ENCODE data around the gene ABLIM2. TPM values are rescaled to one million over a fixed set of nuclear protein-coding genes. Genes with fewer than 3 reads are reported as not detected.
A peak's percentile ranks its signal among the peaks of the same experiment; 100 is the strongest.

Gene ABLIM2
- total RNA-seq, 1 donor from 2014 or later: 5.2 TPM

DNA sequence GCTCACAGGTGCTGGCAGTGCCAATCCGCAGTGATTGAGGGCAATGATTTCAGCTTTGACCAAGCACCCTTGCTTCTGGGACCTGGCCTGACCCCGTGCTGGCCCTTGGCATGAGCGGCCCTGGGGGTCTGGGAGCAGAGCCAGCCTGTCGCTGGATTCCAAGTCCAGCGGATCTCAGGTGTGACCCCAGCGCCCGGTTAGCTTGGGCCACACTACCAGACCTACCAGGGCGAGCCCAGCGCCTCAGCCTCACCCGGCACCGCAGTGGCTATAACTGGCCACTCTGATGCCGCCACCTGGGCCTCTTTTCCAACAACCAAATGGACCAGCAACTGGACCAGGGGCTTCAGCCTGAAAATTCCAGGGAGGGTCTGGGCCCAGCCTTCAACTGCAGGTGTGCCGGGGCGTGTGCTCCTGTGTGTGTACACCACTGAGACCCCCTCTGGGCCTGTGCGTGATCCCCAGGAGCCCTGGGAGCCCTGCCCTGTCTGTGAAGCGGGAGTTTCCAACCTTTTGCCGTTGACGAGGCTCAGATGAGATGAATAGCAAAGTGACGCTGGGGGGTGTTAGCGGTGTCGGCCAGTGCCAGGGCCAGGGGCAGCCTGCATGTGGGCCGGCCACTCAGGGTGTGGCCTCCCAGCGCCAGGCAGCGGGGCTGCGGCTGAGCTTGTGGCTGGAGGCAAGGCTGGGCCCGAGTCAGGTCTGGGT, 41.1 kb upstream of the ABLIM2 start:
- TF ChIP-seq, protein P1, sequence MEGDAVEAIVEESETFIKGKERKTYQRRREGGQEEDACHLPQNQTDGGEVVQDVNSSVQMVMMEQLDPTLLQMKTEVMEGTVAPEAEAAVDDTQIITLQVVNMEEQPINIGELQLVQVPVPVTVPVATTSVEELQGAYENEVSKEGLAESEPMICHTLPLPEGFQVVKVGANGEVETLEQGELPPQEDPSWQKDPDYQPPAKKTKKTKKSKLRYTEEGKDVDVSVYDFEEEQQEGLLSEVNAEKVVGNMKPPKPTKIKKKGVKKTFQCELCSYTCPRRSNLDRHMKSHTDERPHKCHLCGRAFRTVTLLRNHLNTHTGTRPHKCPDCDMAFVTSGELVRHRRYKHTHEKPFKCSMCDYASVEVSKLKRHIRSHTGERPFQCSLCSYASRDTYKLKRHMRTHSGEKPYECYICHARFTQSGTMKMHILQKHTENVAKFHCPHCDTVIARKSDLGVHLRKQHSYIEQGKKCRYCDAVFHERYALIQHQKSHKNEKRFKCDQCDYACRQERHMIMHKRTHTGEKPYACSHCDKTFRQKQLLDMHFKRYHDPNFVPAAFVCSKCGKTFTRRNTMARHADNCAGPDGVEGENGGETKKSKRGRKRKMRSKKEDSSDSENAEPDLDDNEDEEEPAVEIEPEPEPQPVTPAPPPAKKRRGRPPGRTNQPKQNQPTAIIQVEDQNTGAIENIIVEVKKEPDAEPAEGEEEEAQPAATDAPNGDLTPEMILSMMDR (IDR thresholded peaks at IDR 0.05): no peak
- H3K36me3 ChIP-seq: no peaks in the 10 kb centered on the region
- ATAC-seq (peak; percentile 38 to 44), DNase-seq (no peak)
- H3K27ac ChIP-seq: peak overlapping the region; percentile 90
- peak overlapping the region; percentile 68 for H3K4me3 ChIP-seq
- no peaks in the 10 kb centered on the region for H3K27me3 ChIP-seq (ENCODE audit: low read depth)
- intact Hi-C loops (cut with DNase I): no loop called here
- peaks cover 58% of the 10 kb centered on the region for H3K4me1 ChIP-seq
- H3K9me3 ChIP-seq: no peaks in the 10 kb centered on the region

DNA sequence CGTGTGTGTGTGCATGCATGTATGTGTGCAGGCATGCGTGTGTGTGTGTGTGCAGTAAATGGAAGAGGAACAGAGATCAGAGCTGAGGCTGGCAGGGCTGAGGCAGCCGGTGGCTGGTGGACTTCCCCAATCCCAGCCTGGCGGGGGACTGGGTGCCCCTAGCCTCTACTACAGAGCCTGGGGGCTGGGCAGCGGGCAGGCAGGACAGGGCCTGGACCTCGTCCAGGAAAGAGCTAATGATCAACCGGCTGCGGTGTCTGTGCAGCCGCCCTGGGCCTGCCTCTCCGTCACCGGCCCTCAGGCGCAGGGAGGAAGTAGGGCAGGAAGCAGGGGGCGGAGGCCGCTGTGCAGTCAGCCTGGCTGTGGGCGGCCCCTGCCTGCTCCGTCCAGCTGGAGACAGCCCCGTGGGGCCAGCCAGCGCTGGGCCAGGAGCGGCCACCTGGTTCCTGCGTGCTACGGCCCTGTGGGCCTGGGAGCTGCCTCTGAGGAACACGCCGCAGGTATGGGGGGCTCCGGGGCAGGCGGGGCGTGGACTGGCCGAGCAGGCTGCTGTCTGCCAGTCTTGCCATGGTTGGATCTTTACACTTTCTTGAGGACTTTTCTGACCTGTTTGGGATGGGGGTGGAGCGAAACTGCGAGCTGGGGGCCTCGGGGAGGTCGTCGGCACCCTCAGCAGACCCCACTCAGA, 40.4 kb upstream of the ABLIM2 start, which contains the start of gene SH3TC1:
Gene SH3TC1, plus strand, starts transcription at position 385 of the 688 bp plus-strand sequence. CDS start 5,905 bp downstream, outside the sequence.
- H3K4me1 ChIP-seq: peaks cover 58% of the 10 kb centered on the region
- intact Hi-C loops (cut with DNase I): no loop called here
- TF ChIP-seq, protein P1 (IDR thresholded peaks at IDR 0.05): no peak
- peak; percentile 95 for ATAC-seq
- H3K36me3 ChIP-seq: no peaks in the 10 kb centered on the region
- H3K9me3 ChIP-seq: no peaks in the 10 kb centered on the region
- peak within 1 kb of the TSS; percentile 90 for H3K27ac ChIP-seq
- peak within 1 kb of the TSS; percentile 68 for H3K4me3 ChIP-seq
- DNase-seq: peak; percentile 96
- no peaks in the 10 kb centered on the region for H3K27me3 ChIP-seq (ENCODE audit: low read depth)

DNA sequence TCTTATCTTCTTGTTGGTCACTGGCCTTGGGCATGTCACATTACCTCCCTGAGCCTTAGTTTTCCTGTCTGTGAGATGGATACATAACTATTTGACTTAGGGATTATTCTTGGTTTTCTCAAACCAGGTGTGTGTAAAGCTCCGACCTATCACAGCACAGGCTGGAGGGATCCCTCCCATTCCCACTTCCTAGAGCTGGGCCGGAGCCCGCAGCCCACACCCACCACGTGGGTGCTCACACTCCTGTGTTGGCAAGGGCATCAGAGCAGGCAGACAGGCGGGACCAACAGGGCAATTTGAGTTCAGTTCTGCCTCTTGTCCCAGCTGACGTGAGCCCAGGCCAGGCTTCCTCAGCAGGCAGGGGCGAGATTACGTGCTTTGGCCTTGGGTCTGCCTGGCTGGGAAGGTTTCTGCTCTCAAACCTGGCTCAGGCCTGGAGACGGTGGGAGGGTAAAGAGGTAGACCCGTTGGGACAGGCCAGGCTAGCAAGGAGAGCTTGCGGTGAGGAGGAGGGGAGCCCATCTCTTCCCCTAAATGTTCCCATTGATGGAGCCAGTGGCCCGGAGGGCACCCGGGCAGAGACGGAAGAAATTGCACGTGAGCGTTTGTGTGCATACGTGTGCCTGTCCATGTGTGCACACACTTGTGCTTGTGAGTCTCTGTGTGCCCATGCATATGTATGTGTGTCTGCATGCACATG, 39.7 kb upstream of the ABLIM2 start:
- intact Hi-C loops (cut with DNase I): no loop called here
- DNase-seq: peak; percentile 81
- TF ChIP-seq, protein P1 (IDR thresholded peaks at IDR 0.05): no peak
- Histone ChIP-seq H3K27ac (peak overlapping the region; percentile 90), H3K36me3 (no peaks in the 10 kb centered on the region), H3K27me3 (ENCODE audit: low read depth) (no peaks in the 10 kb centered on the region), H3K4me1 (peaks cover 58% of the 10 kb centered on the region), H3K9me3 (no peaks in the 10 kb centered on the region), H3K4me3 (peak overlapping the region; percentile 68)
- ATAC-seq: peak; percentile 18 to 28

DNA sequence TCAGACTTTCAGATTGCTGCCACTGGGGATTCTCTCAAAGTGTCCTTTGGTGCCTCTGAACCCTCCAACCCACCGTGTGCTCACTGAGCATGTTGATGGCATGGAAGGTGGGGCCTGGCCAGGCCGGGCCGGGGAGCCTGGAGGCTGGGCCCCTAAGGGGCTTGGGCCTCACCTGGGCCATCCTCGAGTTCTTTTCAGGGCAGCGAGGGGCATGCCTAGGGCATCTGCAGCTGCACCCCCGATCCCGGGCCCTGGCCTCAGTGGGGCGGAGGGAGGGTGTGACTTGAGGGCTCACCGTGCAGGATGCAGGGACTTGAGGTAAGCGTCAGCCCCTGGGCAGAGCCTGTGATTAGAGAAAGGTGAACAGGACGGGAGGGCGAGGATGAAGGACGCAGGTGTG, 38.9 kb upstream of the ABLIM2 start:
- peaks cover 56% of the 10 kb centered on the region for H3K4me1 ChIP-seq
- intact Hi-C loops (cut with DNase I): no loop called here
- H3K27me3 ChIP-seq (ENCODE audit: low read depth): no peaks in the 10 kb centered on the region
- TF ChIP-seq, protein P1 (IDR thresholded peaks at IDR 0.05): no peak
- no peak for DNase-seq
- H3K36me3 ChIP-seq: no peaks in the 10 kb centered on the region
- H3K9me3 ChIP-seq: no peaks in the 10 kb centered on the region
- no peak overlapping the region for H3K27ac ChIP-seq
- no peak overlapping the region for H3K4me3 ChIP-seq
- no peak for ATAC-seq

DNA sequence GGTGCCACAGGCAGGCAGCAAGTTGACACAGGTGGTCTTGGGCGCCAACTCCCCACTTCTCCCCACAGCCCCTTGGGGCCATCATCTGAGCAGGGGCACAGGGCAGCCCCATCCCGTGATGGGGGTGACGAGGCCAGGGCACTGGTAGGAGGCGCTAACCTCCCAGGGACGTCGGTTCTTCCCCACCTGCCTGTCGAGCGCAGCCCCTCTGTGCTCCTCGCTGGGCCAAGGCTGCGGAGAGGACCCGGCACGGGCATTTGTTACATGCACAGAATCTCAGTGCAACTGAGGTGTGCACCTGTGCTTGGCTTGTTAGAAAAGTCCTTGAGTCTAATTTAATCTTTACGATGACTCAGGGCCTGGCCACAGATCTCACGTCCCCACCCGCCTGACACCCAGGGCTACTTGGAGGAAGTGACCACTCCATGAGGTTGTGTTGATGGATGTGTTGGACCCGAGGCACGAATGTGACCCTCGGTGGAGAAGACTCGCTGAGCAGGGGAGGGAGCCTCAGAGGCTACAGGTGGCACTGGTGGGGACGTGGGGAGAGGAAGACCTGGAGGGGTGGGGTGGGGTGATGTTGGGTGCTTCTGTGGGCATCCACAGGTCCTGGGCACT, 37.3 kb upstream of the ABLIM2 start:
- Histone ChIP-seq H3K9me3 (no peaks in the 10 kb centered on the region), H3K36me3 (no peaks in the 10 kb centered on the region), H3K4me3 (no peak overlapping the region), H3K27ac (no peak overlapping the region), H3K27me3 (ENCODE audit: low read depth) (no peaks in the 10 kb centered on the region), H3K4me1 (peaks cover 55% of the 10 kb centered on the region)
- TF ChIP-seq, protein P1 (IDR thresholded peaks at IDR 0.05): no peak
- ATAC-seq (no peak), DNase-seq (no peak)
- intact Hi-C loops (cut with DNase I): no loop called here

All from lower lobe of right lung (tissue), 2 donors.